Natural killer cell treated with Interleukin-12 subunit alpha and Interleukin-12 subunit beta and Interleukin-15 and Interleukin-18, amount 100 ng/mL, for 72 hours (primary cell): ENCODE results near the gene ELMO1. TPM values are rescaled to one million over a fixed set of nuclear protein-coding genes. Genes with fewer than 3 reads are reported as not detected.
A peak's percentile ranks its signal among the peaks of the same experiment; 100 is the strongest.

ENCODE experiments used
- ATAC-seq, 2 donors: fragments of 150-1000 bp; cut with Tn5 transposase in 1 of 2; sonication (Bioruptor Pico), chemical (Tn5 transposase) in 1 of 2; 2 replicates each; pipeline ENCODE4 v1.10.0; 2021
- DNase-seq: peaks from one replicate; pipeline ENCODE4 v3.0.0; 2022; ENCODE audit warnings: low spot score
- H3K27ac Mint-ChIP-seq, 2 donors: 1 replicate in 1 of 2; 2 replicates in 1 of 2; pipeline ENCODE4 v1.8.0; 2022; ENCODE audit warnings: mixed read lengths in 2 of 2, mild to moderate bottlenecking in 1 of 2, moderate library complexity in 1 of 2
- H3K27me3 Mint-ChIP-seq, 2 donors: 1 replicate in 1 of 2; 2 replicates in 1 of 2; pipeline ENCODE4 v1.8.0; 2022; ENCODE audit warnings: mixed read lengths in 2 of 2
- H3K36me3 Mint-ChIP-seq: one replicate; pipeline ENCODE4 v1.8.0; 2022; ENCODE audit warnings: mixed read lengths
- H3K4me1 Mint-ChIP-seq, 2 donors: 1 replicate in 1 of 2; 2 replicates in 1 of 2; pipeline ENCODE4 v1.8.0; 2022; ENCODE audit warnings: low read depth in 2 of 2, mixed read lengths in 2 of 2, mild to moderate bottlenecking in 1 of 2
- H3K4me3 Mint-ChIP-seq: one replicate; pipeline ENCODE4 v1.8.0; 2022; ENCODE audit warnings: mixed read lengths
- H3K9me3 Mint-ChIP-seq: 2 replicates; pipeline ENCODE4 v1.8.0; 2022; ENCODE audit warnings: mixed read lengths
- total RNA-seq, 2 donors: library from RNA; stranded (reverse); gene quantifications; one replicate each; pipeline ENCODE4 v1.2.3, GENCODE V29; 2022

The ELMO1 gene
- total RNA-seq, 2 donors from 2014 or later = 36.8 to 103 TPM

- Mint-ChIP-seq H3K4me3 (no peak overlapping the region), H3K9me3 (no peaks in the 10 kb centered on the region), H3K27ac (no peak overlapping the region), H3K36me3 (no peaks in the 10 kb centered on the region), H3K27me3 (peaks cover 18 to 46% of the 10 kb centered on the region in 2 donors), H3K4me1 (peaks cover 36 to 52% of the 10 kb centered on the region in 2 donors)
- DNase-seq (no peak), ATAC-seq (no peak)
Measured at GRCh38 chr7:37359662-37360444, 88.8 kb downstream of the ELMO1 start.

- no peak overlapping the region for H3K4me3 Mint-ChIP-seq
Measured at GRCh38 chr7:37359180-37359579, 89.5 kb downstream of the ELMO1 start.

DNA sequence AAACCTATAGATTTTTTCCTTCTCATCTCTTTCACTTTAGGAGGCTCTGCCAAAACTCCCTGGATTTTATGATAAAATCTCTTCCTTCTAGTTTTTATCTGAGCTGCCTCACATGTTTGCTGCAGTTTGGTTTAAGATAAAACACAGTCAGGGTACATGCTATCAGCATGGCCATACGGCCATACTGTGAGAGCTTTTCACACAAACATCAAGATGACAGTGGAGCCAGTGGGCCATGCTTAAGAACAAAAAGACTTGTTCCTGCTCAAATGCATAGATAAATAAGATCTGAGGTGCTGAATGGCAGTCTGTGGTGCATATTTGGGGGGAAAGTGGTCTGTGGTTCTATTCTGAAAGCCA, 91.0 kb downstream of the ELMO1 start:
- Mint-ChIP-seq H3K4me1 (peaks cover 42 to 52% of the 10 kb centered on the region in 2 donors), H3K36me3 (no peaks in the 10 kb centered on the region), H3K27me3 (peaks cover 2 to 39% of the 10 kb centered on the region in 2 donors), H3K9me3 (no peaks in the 10 kb centered on the region), H3K4me3 (no peak overlapping the region), H3K27ac (no peak overlapping the region)
- ATAC-seq (no peak), DNase-seq (no peak)

More at GRCh38 chr7:37359180-37359579, 89.5 kb downstream of the ELMO1 start:
- Mint-ChIP-seq H3K9me3 (no peaks in the 10 kb centered on the region), H3K36me3 (no peaks in the 10 kb centered on the region), H3K27me3 (peaks cover 18 to 51% of the 10 kb centered on the region in 2 donors), H3K4me1 (peaks cover 41 to 52% of the 10 kb centered on the region in 2 donors), H3K27ac (no peak overlapping the region)
- no peak for ATAC-seq
- DNase-seq = no peak

GRCh38 chr7:37356911-37357636, 91.6 kb downstream of the ELMO1 start:
- Mint-ChIP-seq H3K9me3 (no peaks in the 10 kb centered on the region), H3K27ac (no peak overlapping the region), H3K4me1 (peaks cover 40 to 51% of the 10 kb centered on the region in 2 donors), H3K36me3 (no peaks in the 10 kb centered on the region), H3K27me3 (peaks cover 0 to 36% of the 10 kb centered on the region in 2 donors), H3K4me3 (no peak overlapping the region)
- DNase-seq (no peak), ATAC-seq (no peak)

DNA sequence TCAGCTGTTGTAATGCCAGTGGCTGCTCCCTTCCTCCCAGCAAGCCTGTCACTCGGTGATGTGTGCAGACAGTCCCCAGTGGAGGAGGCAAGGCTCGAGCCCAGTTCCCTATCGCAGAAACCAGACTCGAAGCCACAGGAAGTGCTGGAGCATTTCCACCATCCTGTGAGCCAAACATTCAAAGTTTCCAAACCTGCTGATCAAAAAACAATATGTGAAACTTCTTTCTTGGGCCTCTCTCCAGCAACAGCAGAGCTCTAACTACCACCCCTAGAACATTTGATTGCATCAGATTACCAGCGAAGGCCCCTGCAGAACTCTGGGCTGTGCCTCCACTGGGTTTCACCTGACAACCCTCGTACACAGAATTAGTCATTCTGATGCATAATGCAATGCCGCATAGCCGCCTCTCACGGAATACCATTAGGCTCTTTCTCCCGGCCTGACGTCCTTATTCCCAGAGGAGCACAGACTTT, 94.0 kb downstream of the ELMO1 start:
- Mint-ChIP-seq H3K27me3 (peaks cover 0 to 36% of the 10 kb centered on the region in 2 donors), H3K9me3 (no peaks in the 10 kb centered on the region), H3K4me1 (peaks cover 43 to 47% of the 10 kb centered on the region in 2 donors), H3K36me3 (no peaks in the 10 kb centered on the region), H3K27ac (peak overlapping the region in 1 of 2 donors; percentile 15), H3K4me3 (peak overlapping the region; percentile 91)
- DNase-seq (no peak), ATAC-seq (peak in 1 of 2 donors; percentile 57)

DNA sequence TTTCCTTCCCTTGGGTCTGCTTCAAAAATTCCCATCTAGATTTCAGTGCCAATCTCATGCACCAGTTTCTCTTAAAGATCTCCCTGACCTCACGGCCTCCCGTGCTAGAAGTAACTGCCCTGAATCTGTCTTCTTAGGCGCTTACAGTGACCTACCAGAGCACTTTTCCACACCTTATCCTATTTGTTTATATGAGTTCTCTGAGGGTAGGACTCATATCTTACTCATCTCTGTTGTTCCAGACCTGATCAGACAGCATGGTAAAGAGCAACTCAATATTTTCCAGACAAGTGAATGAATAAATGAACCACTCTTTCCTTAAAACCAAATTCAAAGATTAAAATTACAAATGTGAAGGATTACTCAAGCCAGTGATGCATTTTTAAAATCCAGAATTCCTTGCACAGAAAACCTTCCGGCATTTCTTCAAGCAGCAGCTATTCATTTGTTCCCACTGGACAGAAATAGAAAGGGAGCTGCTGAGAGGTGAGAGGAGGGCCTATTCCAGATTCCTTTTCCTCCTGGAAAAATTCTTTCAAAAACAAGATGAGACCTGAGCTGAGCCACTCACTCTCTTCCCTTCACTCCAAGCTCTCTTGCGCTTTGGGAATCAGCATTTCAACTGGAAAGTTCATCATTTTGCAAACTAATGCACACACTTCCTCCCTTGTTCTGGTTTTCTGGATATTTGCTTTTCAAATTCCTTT, 94.6 kb downstream of the ELMO1 start:
- H3K4me1 Mint-ChIP-seq = peaks cover 42 to 48% of the 10 kb centered on the region in 2 donors
- no peak for DNase-seq
- no peak for ATAC-seq
- no peaks in the 10 kb centered on the region for H3K36me3 Mint-ChIP-seq
- peak overlapping the region; percentile 15 to 40 for H3K27ac Mint-ChIP-seq
- peak overlapping the region; percentile 91 for H3K4me3 Mint-ChIP-seq
- peaks cover 0 to 36% of the 10 kb centered on the region in 2 donors for H3K27me3 Mint-ChIP-seq
- no peaks in the 10 kb centered on the region for H3K9me3 Mint-ChIP-seq

- Mint-ChIP-seq H3K4me1 (peaks cover 42 to 44% of the 10 kb centered on the region in 2 donors), H3K27ac (peak overlapping the region; percentile 15 to 40), H3K27me3 (peaks cover 0 to 32% of the 10 kb centered on the region in 2 donors), H3K36me3 (no peaks in the 10 kb centered on the region), H3K9me3 (no peaks in the 10 kb centered on the region), H3K4me3 (peak overlapping the region; percentile 91)
- ATAC-seq (peak; percentile 81 to 85), DNase-seq (peak; percentile 70)
Measured at GRCh38 chr7:37352974-37353948, 95.4 kb downstream of the ELMO1 start.

- Mint-ChIP-seq H3K27me3 (peaks cover 0 to 27% of the 10 kb centered on the region in 2 donors), H3K27ac (no peak overlapping the region), H3K4me1 (peaks cover 39 to 42% of the 10 kb centered on the region in 2 donors)
Measured at GRCh38 chr7:37352251-37352880, 96.3 kb downstream of the ELMO1 start.

GRCh38 chr7:37351716-37352115, 96.9 kb downstream of the ELMO1 start:
- Mint-ChIP-seq H3K27ac (no peak overlapping the region), H3K36me3 (no peaks in the 10 kb centered on the region), H3K27me3 (peaks cover 0 to 24% of the 10 kb centered on the region in 2 donors), H3K4me3 (no peak overlapping the region), H3K9me3 (no peaks in the 10 kb centered on the region), H3K4me1 (peaks cover 38 to 39% of the 10 kb centered on the region in 2 donors)
- no peak for DNase-seq
- ATAC-seq = no peak

More at GRCh38 chr7:37352251-37352880, 96.3 kb downstream of the ELMO1 start:
- peak overlapping the region; percentile 91 for H3K4me3 Mint-ChIP-seq
- H3K36me3 Mint-ChIP-seq = no peaks in the 10 kb centered on the region
- no peak for DNase-seq
- no peaks in the 10 kb centered on the region for H3K9me3 Mint-ChIP-seq
- ATAC-seq = no peak

DNA sequence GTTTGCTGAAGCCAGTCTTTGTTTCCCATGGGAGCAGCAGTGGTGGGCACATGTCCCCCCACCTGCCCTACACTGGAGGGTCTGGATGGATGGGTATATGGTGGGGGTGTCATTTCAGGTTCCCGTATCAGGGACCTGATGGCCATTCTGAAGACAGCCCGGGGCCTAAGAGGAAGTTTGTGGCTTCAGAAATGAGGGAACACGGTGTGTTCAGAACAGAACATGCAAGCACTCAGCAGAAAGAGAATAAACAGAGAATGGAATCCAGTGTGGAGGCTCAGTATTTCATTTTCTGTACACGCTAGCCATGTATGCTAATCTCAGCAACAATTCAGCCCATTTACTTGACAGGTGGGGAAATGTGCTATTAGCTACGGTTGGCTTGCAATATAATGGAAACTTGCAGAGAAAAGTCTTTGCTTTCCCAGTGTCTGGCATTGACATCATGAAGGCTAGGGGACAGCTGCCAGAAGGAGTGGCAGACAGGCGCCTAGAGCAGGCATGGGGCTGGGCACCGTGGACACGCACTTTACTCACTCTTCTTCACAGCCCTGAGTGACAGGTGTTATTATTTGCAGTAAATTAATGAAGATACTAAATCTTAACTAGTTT, 98.6 kb downstream of the ELMO1 start:
- H3K9me3 Mint-ChIP-seq = no peaks in the 10 kb centered on the region
- H3K4me3 Mint-ChIP-seq = no peak overlapping the region
- DNase-seq (peak; percentile 49), ATAC-seq (no peak)
- H3K36me3 Mint-ChIP-seq = no peaks in the 10 kb centered on the region
- no peak overlapping the region for H3K27ac Mint-ChIP-seq
- H3K4me1 Mint-ChIP-seq = peaks cover 31 to 35% of the 10 kb centered on the region in 2 donors
- H3K27me3 Mint-ChIP-seq = peaks cover 0 to 14% of the 10 kb centered on the region in 2 donors

GRCh38 chr7:37348982-37349381, 99.7 kb downstream of the ELMO1 start:
- no peak for DNase-seq
- H3K36me3 Mint-ChIP-seq = no peaks in the 10 kb centered on the region
- H3K4me3 Mint-ChIP-seq = no peak overlapping the region
- no peak overlapping the region for H3K27ac Mint-ChIP-seq
- no peak for ATAC-seq
- peaks cover 28 to 29% of the 10 kb centered on the region in 2 donors for H3K4me1 Mint-ChIP-seq
- H3K9me3 Mint-ChIP-seq = no peaks in the 10 kb centered on the region
- H3K27me3 Mint-ChIP-seq = peaks cover 0 to 7% of the 10 kb centered on the region in 2 donors

DNA sequence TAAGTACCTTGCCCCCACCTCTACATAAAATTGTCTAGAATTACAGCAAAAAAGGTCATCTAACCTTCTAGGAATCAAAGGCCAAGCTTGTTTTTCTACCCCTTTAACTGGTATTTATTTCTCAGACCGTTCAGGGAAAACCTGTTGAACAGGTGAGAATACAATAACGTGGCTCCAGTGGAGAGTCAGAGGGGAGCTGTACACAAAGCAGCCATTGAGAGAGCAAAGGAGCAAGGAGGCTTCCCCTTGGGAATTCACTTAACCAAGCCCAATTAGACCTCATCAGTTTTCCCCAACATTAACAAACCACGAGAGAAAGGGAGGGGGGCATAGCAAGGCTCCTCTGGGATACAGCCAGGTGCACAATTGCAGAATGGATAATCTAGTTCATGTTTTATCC, 101.9 kb downstream of the ELMO1 start:
- H3K9me3 Mint-ChIP-seq = no peaks in the 10 kb centered on the region
- H3K4me1 Mint-ChIP-seq = peaks cover 27 to 31% of the 10 kb centered on the region in 2 donors
- no peaks in the 10 kb centered on the region for H3K36me3 Mint-ChIP-seq
- peaks cover 0 to 5% of the 10 kb centered on the region in 2 donors for H3K27me3 Mint-ChIP-seq
- DNase-seq (no peak), ATAC-seq (no peak)
- no peak overlapping the region for H3K4me3 Mint-ChIP-seq
- no peak overlapping the region for H3K27ac Mint-ChIP-seq
